ENCODE measurements around the gene HNRNPU. TPM values are rescaled to one million over a fixed set of nuclear protein-coding genes. Genes with fewer than 3 reads are reported as not detected.

The HNRNPU gene
- total RNA-seq, 1 experiment from 2014 or later = 536 TPM

- POLR2A ChIA-PET = no interaction called here
- CTCF ChIA-PET = no interaction called here
Observed at GRCh38 chr1:244843148-244843978, 21.0 kb downstream of the HNRNPU start.

GRCh38 chr1:244841273-244841927 lies 22.9 kb downstream of the HNRNPU start:
- H3K27ac Mint-ChIP-seq = peak overlapping the region; percentile 52
- no peak overlapping the region for H3K4me3 Mint-ChIP-seq
- no peak for ATAC-seq

More at GRCh38 chr1:244843148-244843978, 21.0 kb downstream of the HNRNPU start:
- DNase-seq (ENCODE audit: low spot score) (no peak), ATAC-seq (no peak)
- no peaks in the 10 kb centered on the region for H3K9me3 Mint-ChIP-seq
- no peak overlapping the region for H3K27ac Mint-ChIP-seq
- peaks cover 60% of the 10 kb centered on the region for H3K36me3 Mint-ChIP-seq
- TF ChIP-seq, protein P1, sequence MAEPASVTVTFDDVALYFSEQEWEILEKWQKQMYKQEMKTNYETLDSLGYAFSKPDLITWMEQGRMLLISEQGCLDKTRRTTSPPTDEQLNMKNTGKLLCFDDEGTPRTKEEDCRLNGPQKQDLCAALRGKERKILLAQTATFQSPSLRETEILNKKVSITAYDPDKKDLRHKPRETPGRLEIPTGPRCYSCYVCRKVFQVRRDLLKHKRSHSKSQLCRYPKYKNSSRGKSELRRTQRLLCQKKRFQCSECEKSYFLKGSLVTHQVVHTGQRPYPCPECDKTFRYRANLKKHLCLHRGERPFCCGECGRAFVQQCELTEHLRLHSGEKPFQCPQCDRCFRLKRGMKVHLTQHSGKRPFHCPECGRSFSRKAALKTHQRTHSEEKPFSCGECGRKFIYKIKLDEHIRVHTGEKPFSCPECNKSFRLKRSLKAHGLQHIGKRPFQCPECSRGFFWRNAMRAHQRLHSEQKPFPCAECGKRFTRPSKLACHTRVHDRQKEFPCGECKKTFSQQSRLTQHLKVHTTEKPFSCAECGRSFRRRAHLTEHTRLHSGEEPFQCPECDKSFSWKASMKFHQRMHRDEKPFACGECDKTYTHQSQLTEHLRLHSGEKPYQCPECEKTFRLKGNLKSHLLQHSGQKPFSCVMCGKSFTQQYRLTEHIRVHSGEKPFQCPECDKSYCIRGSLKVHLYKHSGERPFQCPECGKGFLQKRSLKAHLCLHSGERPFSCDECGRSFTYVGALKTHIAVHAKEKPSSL (CRISPR knock-in tag; conservative IDR thresholded peaks at IDR 0.05) = 0 out of 2 replicates have a peak, but pooled peaks have one; percentile 15
- TF ChIP-seq ATF1 (CRISPR knock-in tag; IDR thresholded peaks at IDR 0.05) = no peak
- peaks cover 22% of the 10 kb centered on the region for H3K4me1 Mint-ChIP-seq
- no peaks in the 10 kb centered on the region for H3K27me3 Mint-ChIP-seq (ENCODE audit: low read depth)
- no peak overlapping the region for H3K4me3 Mint-ChIP-seq

GRCh38 chr1:244840219-244840794 lies 24.0 kb downstream of the HNRNPU start:
- Mint-ChIP-seq H3K36me3 (peaks cover 36% of the 10 kb centered on the region), H3K27ac (peak overlapping the region; percentile 58)
- TF ChIP-seq, protein P2, sequence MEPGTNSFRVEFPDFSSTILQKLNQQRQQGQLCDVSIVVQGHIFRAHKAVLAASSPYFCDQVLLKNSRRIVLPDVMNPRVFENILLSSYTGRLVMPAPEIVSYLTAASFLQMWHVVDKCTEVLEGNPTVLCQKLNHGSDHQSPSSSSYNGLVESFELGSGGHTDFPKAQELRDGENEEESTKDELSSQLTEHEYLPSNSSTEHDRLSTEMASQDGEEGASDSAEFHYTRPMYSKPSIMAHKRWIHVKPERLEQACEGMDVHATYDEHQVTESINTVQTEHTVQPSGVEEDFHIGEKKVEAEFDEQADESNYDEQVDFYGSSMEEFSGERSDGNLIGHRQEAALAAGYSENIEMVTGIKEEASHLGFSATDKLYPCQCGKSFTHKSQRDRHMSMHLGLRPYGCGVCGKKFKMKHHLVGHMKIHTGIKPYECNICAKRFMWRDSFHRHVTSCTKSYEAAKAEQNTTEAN (CRISPR knock-in tag; IDR thresholded peaks at IDR 0.05) = no peak
- TF ChIP-seq, protein P3, sequence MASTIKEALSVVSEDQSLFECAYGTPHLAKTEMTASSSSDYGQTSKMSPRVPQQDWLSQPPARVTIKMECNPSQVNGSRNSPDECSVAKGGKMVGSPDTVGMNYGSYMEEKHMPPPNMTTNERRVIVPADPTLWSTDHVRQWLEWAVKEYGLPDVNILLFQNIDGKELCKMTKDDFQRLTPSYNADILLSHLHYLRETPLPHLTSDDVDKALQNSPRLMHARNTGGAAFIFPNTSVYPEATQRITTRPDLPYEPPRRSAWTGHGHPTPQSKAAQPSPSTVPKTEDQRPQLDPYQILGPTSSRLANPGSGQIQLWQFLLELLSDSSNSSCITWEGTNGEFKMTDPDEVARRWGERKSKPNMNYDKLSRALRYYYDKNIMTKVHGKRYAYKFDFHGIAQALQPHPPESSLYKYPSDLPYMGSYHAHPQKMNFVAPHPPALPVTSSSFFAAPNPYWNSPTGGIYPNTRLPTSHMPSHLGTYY (CRISPR knock-in tag; IDR thresholded peaks at IDR 0.05) = 0 out of 2 replicates have a peak, but pooled peaks have one; percentile 18
- no peak for TF ChIP-seq SMAD3 (CRISPR knock-in tag; IDR thresholded peaks at IDR 0.05; ENCODE audit: borderline replicate concordance)
- no peak for TF ChIP-seq ZNF219 (CRISPR knock-in tag; IDR thresholded peaks at IDR 0.05; ENCODE audit: borderline replicate concordance)
- TF ChIP-seq, protein P4, sequence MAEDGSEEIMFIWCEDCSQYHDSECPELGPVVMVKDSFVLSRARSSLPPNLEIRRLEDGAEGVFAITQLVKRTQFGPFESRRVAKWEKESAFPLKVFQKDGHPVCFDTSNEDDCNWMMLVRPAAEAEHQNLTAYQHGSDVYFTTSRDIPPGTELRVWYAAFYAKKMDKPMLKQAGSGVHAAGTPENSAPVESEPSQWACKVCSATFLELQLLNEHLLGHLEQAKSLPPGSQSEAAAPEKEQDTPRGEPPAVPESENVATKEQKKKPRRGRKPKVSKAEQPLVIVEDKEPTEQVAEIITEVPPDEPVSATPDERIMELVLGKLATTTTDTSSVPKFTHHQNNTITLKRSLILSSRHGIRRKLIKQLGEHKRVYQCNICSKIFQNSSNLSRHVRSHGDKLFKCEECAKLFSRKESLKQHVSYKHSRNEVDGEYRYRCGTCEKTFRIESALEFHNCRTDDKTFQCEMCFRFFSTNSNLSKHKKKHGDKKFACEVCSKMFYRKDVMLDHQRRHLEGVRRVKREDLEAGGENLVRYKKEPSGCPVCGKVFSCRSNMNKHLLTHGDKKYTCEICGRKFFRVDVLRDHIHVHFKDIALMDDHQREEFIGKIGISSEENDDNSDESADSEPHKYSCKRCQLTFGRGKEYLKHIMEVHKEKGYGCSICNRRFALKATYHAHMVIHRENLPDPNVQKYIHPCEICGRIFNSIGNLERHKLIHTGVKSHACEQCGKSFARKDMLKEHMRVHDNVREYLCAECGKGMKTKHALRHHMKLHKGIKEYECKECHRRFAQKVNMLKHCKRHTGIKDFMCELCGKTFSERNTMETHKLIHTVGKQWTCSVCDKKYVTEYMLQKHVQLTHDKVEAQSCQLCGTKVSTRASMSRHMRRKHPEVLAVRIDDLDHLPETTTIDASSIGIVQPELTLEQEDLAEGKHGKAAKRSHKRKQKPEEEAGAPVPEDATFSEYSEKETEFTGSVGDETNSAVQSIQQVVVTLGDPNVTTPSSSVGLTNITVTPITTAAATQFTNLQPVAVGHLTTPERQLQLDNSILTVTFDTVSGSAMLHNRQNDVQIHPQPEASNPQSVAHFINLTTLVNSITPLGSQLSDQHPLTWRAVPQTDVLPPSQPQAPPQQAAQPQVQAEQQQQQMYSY (CRISPR knock-in tag; IDR thresholded peaks at IDR 0.05) = no peak
- no peak for TF ChIP-seq TP53 (CRISPR knock-in tag; IDR thresholded peaks at IDR 0.05)
- no peak for TF ChIP-seq SOX15 (CRISPR knock-in tag; IDR thresholded peaks at IDR 0.05)
- TF ChIP-seq CREM (CRISPR knock-in tag; IDR thresholded peaks at IDR 0.05) = no peak

More at GRCh38 chr1:244841273-244841927, 22.9 kb downstream of the HNRNPU start:
- Mint-ChIP-seq H3K4me1 (peaks cover 38% of the 10 kb centered on the region), H3K27me3 (ENCODE audit: low read depth) (no peaks in the 10 kb centered on the region), H3K36me3 (peaks cover 45% of the 10 kb centered on the region), H3K9me3 (no peaks in the 10 kb centered on the region)
- DNase-seq (ENCODE audit: low spot score) = no peak
- no peak for TF ChIP-seq JAZF1 (CRISPR knock-in tag; IDR thresholded peaks at IDR 0.05)
- TF ChIP-seq, protein P5, sequence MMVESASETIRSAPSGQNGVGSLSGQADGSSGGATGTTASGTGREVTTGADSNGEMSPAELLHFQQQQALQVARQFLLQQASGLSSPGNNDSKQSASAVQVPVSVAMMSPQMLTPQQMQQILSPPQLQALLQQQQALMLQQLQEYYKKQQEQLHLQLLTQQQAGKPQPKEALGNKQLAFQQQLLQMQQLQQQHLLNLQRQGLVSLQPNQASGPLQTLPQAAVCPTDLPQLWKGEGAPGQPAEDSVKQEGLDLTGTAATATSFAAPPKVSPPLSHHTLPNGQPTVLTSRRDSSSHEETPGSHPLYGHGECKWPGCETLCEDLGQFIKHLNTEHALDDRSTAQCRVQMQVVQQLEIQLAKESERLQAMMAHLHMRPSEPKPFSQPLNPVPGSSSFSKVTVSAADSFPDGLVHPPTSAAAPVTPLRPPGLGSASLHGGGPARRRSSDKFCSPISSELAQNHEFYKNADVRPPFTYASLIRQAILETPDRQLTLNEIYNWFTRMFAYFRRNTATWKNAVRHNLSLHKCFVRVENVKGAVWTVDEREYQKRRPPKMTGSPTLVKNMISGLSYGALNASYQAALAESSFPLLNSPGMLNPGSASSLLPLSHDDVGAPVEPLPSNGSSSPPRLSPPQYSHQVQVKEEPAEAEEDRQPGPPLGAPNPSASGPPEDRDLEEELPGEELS (CRISPR knock-in tag; IDR thresholded peaks at IDR 0.05) = no peak
- TF ChIP-seq ZNF317 (CRISPR knock-in tag; IDR thresholded peaks at IDR 0.05; ENCODE audit: borderline replicate concordance, low read depth) = no peak
- TF ChIP-seq SMAD4 (CRISPR knock-in tag; IDR thresholded peaks at IDR 0.05) = no peak
- TF ChIP-seq, protein P6, sequence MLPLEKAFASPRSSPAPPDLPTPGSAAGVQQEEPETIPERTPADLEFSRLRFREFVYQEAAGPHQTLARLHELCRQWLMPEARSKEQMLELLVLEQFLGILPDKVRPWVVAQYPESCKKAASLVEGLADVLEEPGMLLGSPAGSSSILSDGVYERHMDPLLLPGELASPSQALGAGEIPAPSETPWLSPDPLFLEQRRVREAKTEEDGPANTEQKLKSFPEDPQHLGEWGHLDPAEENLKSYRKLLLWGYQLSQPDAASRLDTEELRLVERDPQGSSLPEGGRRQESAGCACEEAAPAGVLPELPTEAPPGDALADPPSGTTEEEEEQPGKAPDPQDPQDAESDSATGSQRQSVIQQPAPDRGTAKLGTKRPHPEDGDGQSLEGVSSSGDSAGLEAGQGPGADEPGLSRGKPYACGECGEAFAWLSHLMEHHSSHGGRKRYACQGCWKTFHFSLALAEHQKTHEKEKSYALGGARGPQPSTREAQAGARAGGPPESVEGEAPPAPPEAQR (CRISPR knock-in tag; IDR thresholded peaks at IDR 0.05) = no peak
- TF ChIP-seq GRHL2 (CRISPR knock-in tag; IDR thresholded peaks at IDR 0.05; ENCODE audit: insufficient replicate concordance, severe bottlenecking) = no peak
- no peak for TF ChIP-seq ELF4 (CRISPR knock-in tag; IDR thresholded peaks at IDR 0.05; ENCODE audit: low read depth)
- TF ChIP-seq NR2C2 (CRISPR knock-in tag; IDR thresholded peaks at IDR 0.05) = no peak
- ChIA-PET CTCF (interaction anchor here (1.3 kb wide), 1 partner anchor 201 kb away, joined by 5 read pairs; no protein-coding TSS in a partner anchor), POLR2A (interaction anchor here (0.8 kb wide), 1 partner anchor 127 kb away, joined by 3 read pairs; no protein-coding TSS in a partner anchor)

More at GRCh38 chr1:244840219-244840794, 24.0 kb downstream of the HNRNPU start:
- ChIA-PET POLR2A (no interaction called here), CTCF (interaction anchor here (1.3 to 1.7 kb wide), 2 partner anchors 203 kb away, joined by 5 to 7 read pairs; no protein-coding TSS in a partner anchor)
- H3K4me1 Mint-ChIP-seq = peaks cover 38% of the 10 kb centered on the region
- H3K27me3 Mint-ChIP-seq (ENCODE audit: low read depth) = no peaks in the 10 kb centered on the region
- DNase-seq (ENCODE audit: low spot score) (no peak), ATAC-seq (no peak)
- no peak overlapping the region for H3K4me3 Mint-ChIP-seq
- H3K9me3 Mint-ChIP-seq = no peaks in the 10 kb centered on the region

Data from WTC11 (cell line).